Activated T-helper 1 cell treated with anti-CD3 and anti-CD28 coated beads, Interleukin-12 subunit alpha, Interleukin-12 subunit beta, Interleukin-2, Interleukin-4 antibody, amounts not matched to agents 30 ng/mL and 10 ng/mL and 1 ng/mL, durations not matched to agents 14 hours and 24 hours and 36 hours (primary cell): ENCODE measurements around the gene KCNE3. TPM values are rescaled to one million over a fixed set of nuclear protein-coding genes. Genes with fewer than 3 reads are reported as not detected.

Experiments used
- DNase-seq: peaks from one replicate; pipeline ENCODE4 v3.0.0; 2021; ENCODE audit warnings: low spot score
- H3K27ac Mint-ChIP-seq: one replicate; pipeline ENCODE4 v1.8.0; 2021; ENCODE audit warnings: mild to moderate bottlenecking, mixed read lengths
- H3K27me3 Mint-ChIP-seq: one replicate; pipeline ENCODE4 v1.8.0; 2022; ENCODE audit warnings: mild to moderate bottlenecking, moderate library complexity, mixed read lengths; ENCODE audit not compliant: insufficient read depth
- H3K36me3 Mint-ChIP-seq: one replicate; pipeline ENCODE4 v1.8.0; 2021; ENCODE audit warnings: low read depth, mixed read lengths
- H3K4me1 Mint-ChIP-seq: one replicate; pipeline ENCODE4 v1.8.0; 2021; ENCODE audit warnings: low read depth, mixed read lengths
- H3K4me3 Mint-ChIP-seq: one replicate; pipeline ENCODE4 v1.8.0; 2021; ENCODE audit warnings: mild to moderate bottlenecking, moderate library complexity, mixed read lengths
- H3K9me3 Mint-ChIP-seq: one replicate; pipeline ENCODE4 v1.8.0; 2021; ENCODE audit warnings: mixed read lengths
- intact Hi-C: fragments of 100-400 bp; cut with micrococcal nuclease; formaldehyde crosslinking; loops from one replicate; pipeline ENCODE4 v1.15.1; 2024
- total RNA-seq: library from RNA; stranded (reverse); gene quantifications from 2 replicates; pipeline ENCODE4 v1.2.3, GENCODE V29; 2022

KCNE3 gene
- not detected in 2 replicates for total RNA-seq

GRCh38 chr11:74466916-74467885 lies at the start of gene KCNE3:
TSS of gene KCNE3 (minus strand) at chr11:74467549. CDS start at chr11:74457563, 9,986 bp downstream.
- no peaks in the 10 kb centered on the region for H3K36me3 Mint-ChIP-seq
- no peak within 1 kb of the TSS for H3K4me3 Mint-ChIP-seq
- DNase-seq = no peak
- H3K27ac Mint-ChIP-seq = no peak within 1 kb of the TSS
- H3K4me1 Mint-ChIP-seq = no peaks in the 10 kb centered on the region
- H3K9me3 Mint-ChIP-seq = no peaks in the 10 kb centered on the region
- peaks cover 29% of the 10 kb centered on the region for H3K27me3 Mint-ChIP-seq
- intact Hi-C loops = no loop called here

- peaks cover 7% of the 10 kb centered on the region for H3K27me3 Mint-ChIP-seq
- intact Hi-C loops = no loop called here
- peaks cover 3% of the 10 kb centered on the region for H3K9me3 Mint-ChIP-seq
- no peaks in the 10 kb centered on the region for H3K4me1 Mint-ChIP-seq
- DNase-seq = no peak
- H3K4me3 Mint-ChIP-seq = no peak overlapping the region
- no peaks in the 10 kb centered on the region for H3K36me3 Mint-ChIP-seq
- no peak overlapping the region for H3K27ac Mint-ChIP-seq
Observed at GRCh38 chr11:74507582-74507981, 40.2 kb upstream of the KCNE3 start.

GRCh38 chr11:74506823-74507222 lies 39.5 kb upstream of the KCNE3 start:
- no peak overlapping the region for H3K27ac Mint-ChIP-seq

GRCh38 chr11:74505911-74506310 lies 38.6 kb upstream of the KCNE3 start:
- Mint-ChIP-seq H3K9me3 (peaks cover 16% of the 10 kb centered on the region), H3K4me3 (no peak overlapping the region), H3K36me3 (no peaks in the 10 kb centered on the region), H3K27me3 (peaks cover 2% of the 10 kb centered on the region), H3K27ac (no peak overlapping the region), H3K4me1 (no peaks in the 10 kb centered on the region)
- intact Hi-C loops = no loop called here
- no peak for DNase-seq

More at GRCh38 chr11:74506823-74507222, 39.5 kb upstream of the KCNE3 start:
- intact Hi-C loops = no loop called here
- Mint-ChIP-seq H3K4me3 (no peak overlapping the region), H3K27me3 (peaks cover 2% of the 10 kb centered on the region), H3K4me1 (no peaks in the 10 kb centered on the region), H3K36me3 (no peaks in the 10 kb centered on the region), H3K9me3 (peaks cover 11% of the 10 kb centered on the region)
- no peak for DNase-seq

- Mint-ChIP-seq H3K27me3 (peaks cover 2% of the 10 kb centered on the region), H3K9me3 (peaks cover 25% of the 10 kb centered on the region), H3K27ac (no peak overlapping the region), H3K4me1 (no peaks in the 10 kb centered on the region), H3K4me3 (no peak overlapping the region), H3K36me3 (no peaks in the 10 kb centered on the region)
- no peak for DNase-seq
- intact Hi-C loops = no loop called here
Observed at GRCh38 chr11:74504100-74504691, 36.8 kb upstream of the KCNE3 start.

- H3K27me3 Mint-ChIP-seq = peaks cover 8% of the 10 kb centered on the region
- peaks cover 21% of the 10 kb centered on the region for H3K4me1 Mint-ChIP-seq
- H3K4me3 Mint-ChIP-seq = peak overlapping the region; percentile 32
- no peak for DNase-seq
- intact Hi-C loops = loop anchor here (5.0 kb wide), 4 partner anchors 252 to 898 kb away; partner anchors contain the start of genes FAM168A, RNF169 and UCP2
- peaks cover 2% of the 10 kb centered on the region for H3K9me3 Mint-ChIP-seq
- no peak overlapping the region for H3K27ac Mint-ChIP-seq
- H3K36me3 Mint-ChIP-seq = no peaks in the 10 kb centered on the region
Observed at GRCh38 chr11:74494916-74495315, 27.6 kb upstream of the KCNE3 start.

- no peaks in the 10 kb centered on the region for H3K36me3 Mint-ChIP-seq
Observed at GRCh38 chr11:74493791-74494630, 26.7 kb upstream of the KCNE3 start.

GRCh38 chr11:74492974-74493790 lies 25.8 kb upstream of the KCNE3 start, which contains the start of gene LIPT2:
TSS of gene LIPT2 (minus strand) at chr11:74493724. CDS start at chr11:74493703, 21 bp downstream.
- peak within 1 kb of the TSS; percentile 83 for H3K27ac Mint-ChIP-seq
- H3K9me3 Mint-ChIP-seq = no peaks in the 10 kb centered on the region
- intact Hi-C loops = loop anchor here (1.0 to 5.0 kb wide), 10 partner anchors 40 to 896 kb away; partner anchors contain the start of genes C2CD3, FAM168A, PGM2L1 and POLD3
- DNase-seq = peak; percentile 96
- peak within 1 kb of the TSS; percentile 86 for H3K4me3 Mint-ChIP-seq
- no peaks in the 10 kb centered on the region for H3K36me3 Mint-ChIP-seq
- peaks cover 8% of the 10 kb centered on the region for H3K27me3 Mint-ChIP-seq
- H3K4me1 Mint-ChIP-seq = peaks cover 21% of the 10 kb centered on the region

More at GRCh38 chr11:74493791-74494630, 26.7 kb upstream of the KCNE3 start:
- peak overlapping the region; percentile 83 for H3K27ac Mint-ChIP-seq
- H3K4me3 Mint-ChIP-seq = peak overlapping the region; percentile 86
- DNase-seq = no peak
- H3K27me3 Mint-ChIP-seq = peaks cover 8% of the 10 kb centered on the region
- intact Hi-C loops = loop anchor here (1.0 to 5.0 kb wide), 10 partner anchors 41 to 897 kb away; partner anchors contain the start of genes C2CD3, FAM168A, PGM2L1 and POLD3
- no peaks in the 10 kb centered on the region for H3K9me3 Mint-ChIP-seq
- peaks cover 21% of the 10 kb centered on the region for H3K4me1 Mint-ChIP-seq

GRCh38 chr11:74492084-74492483 lies 24.7 kb upstream of the KCNE3 start:
- Mint-ChIP-seq H3K9me3 (no peaks in the 10 kb centered on the region), H3K4me1 (peaks cover 21% of the 10 kb centered on the region), H3K4me3 (peak overlapping the region; percentile 83), H3K27ac (peak overlapping the region; percentile 15), H3K36me3 (no peaks in the 10 kb centered on the region), H3K27me3 (peaks cover 2% of the 10 kb centered on the region)
- DNase-seq = no peak
- intact Hi-C loops = loop anchor here (2.0 to 5.0 kb wide), 5 partner anchors 39 to 895 kb away; partner anchors contain the start of genes FAM168A, RNF169 and UCP2

- Mint-ChIP-seq H3K27ac (no peak overlapping the region), H3K9me3 (no peaks in the 10 kb centered on the region), H3K36me3 (no peaks in the 10 kb centered on the region), H3K27me3 (no peaks in the 10 kb centered on the region), H3K4me3 (no peak overlapping the region), H3K4me1 (peaks cover 21% of the 10 kb centered on the region)
- intact Hi-C loops = loop anchor here (5.0 kb wide), 4 partner anchors 256 to 894 kb away; partner anchors contain the start of genes FAM168A, RNF169 and UCP2
- no peak for DNase-seq
Observed at GRCh38 chr11:74490941-74491340, 23.6 kb upstream of the KCNE3 start.

- DNase-seq = no peak
- H3K27ac Mint-ChIP-seq = no peak overlapping the region
- H3K9me3 Mint-ChIP-seq = no peaks in the 10 kb centered on the region
Observed at GRCh38 chr11:74487875-74488274, 20.5 kb upstream of the KCNE3 start.

More at GRCh38 chr11:74487875-74488274, 20.5 kb upstream of the KCNE3 start:
- intact Hi-C loops = no loop called here
- Mint-ChIP-seq H3K36me3 (no peaks in the 10 kb centered on the region), H3K4me1 (peaks cover 12% of the 10 kb centered on the region), H3K27me3 (no peaks in the 10 kb centered on the region), H3K4me3 (no peak overlapping the region)
